DND-41 (cell line): ENCODE measurements around the gene EPHB3.

ENCODE experiments used
- EZH2 ChIP-seq: IDR thresholded peaks from 3 replicates; pipeline ENCODE4 v1.6.1; 2012; ENCODE audit warnings: borderline replicate concordance, low read depth, mild to moderate bottlenecking, moderate library complexity, low read length, inconsistent platforms; ENCODE audit not compliant: severe bottlenecking
- TF ChIP-seq, protein P1 (sequence below): IDR thresholded peaks from 2 replicates; pipeline ENCODE4 v1.5.1; 2012; ENCODE audit warnings: borderline replicate concordance, low read length, moderate library complexity, mild to moderate bottlenecking; ENCODE audit not compliant: poor library complexity, severe bottlenecking; ENCODE audit errors: extremely low read depth

DNA sequence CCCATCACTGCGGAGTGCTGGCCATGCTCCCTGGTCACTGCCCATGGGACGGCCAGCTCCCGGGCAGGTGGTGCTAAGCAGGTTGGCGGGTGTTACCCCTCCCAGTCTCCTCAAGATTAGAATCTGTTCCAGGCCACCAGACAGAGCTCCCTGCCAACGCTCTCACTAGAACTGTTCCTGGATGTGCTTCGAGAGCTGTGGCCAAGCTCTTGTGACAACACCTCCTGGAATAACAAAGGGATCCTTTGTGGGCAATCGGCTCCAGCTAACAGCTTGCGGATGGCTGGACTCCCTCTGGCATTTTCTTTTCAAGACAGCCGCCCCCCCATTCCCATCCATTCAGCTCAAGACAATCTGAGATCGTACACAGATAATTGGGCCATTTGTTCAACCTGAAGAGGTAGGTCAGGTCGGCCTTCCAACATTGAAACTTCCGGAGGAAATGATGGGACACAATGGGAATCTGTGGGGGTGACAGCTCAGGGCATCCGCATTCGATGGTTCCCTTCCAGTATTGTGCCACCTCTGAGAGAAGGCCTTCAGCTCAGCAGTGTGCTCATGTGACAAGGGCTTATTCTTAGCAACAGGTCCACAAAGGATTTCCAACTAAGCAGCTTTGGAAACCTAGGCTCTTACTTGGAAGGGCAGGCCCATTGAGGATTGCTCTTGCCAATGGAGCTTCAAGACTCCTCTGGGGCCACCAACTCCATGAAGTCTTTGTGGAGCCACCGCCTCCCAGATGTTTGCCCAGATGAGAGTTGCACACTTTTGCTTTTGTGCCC is 11.6 kb upstream of the EPHB3 start:
- TF ChIP-seq, protein P1, sequence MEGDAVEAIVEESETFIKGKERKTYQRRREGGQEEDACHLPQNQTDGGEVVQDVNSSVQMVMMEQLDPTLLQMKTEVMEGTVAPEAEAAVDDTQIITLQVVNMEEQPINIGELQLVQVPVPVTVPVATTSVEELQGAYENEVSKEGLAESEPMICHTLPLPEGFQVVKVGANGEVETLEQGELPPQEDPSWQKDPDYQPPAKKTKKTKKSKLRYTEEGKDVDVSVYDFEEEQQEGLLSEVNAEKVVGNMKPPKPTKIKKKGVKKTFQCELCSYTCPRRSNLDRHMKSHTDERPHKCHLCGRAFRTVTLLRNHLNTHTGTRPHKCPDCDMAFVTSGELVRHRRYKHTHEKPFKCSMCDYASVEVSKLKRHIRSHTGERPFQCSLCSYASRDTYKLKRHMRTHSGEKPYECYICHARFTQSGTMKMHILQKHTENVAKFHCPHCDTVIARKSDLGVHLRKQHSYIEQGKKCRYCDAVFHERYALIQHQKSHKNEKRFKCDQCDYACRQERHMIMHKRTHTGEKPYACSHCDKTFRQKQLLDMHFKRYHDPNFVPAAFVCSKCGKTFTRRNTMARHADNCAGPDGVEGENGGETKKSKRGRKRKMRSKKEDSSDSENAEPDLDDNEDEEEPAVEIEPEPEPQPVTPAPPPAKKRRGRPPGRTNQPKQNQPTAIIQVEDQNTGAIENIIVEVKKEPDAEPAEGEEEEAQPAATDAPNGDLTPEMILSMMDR = no peak
- TF ChIP-seq EZH2 = no peak
